AG09309 (cell line): ENCODE measurements around the gene TTC8.

Experiments used
- DNase-seq: peaks from one replicate; pipeline ENCODE4 v3.0.0-alpha.2; 2010; ENCODE audit warnings: low read depth
- H3K4me3 ChIP-seq: 2 replicates; pipeline ENCODE4 v1.5.1; 2011; ENCODE audit warnings: mild to moderate bottlenecking, low read depth, low read length, moderate library complexity; ENCODE audit not compliant: control insufficient read depth
- CTCF ChIP-seq: IDR thresholded peaks from 2 replicates; pipeline ENCODE4 v1.5.1; 2011; ENCODE audit warnings: mild to moderate bottlenecking, low read depth, low read length, inconsistent platforms; ENCODE audit not compliant: insufficient read depth, control insufficient read depth; ENCODE audit errors: missing control alignments

Gene TTC8

GRCh38 chr14:88901991-88902390 lies 77.5 kb downstream of the TTC8 start:
- TF ChIP-seq CTCF, result no peak
- DNase-seq, result no peak
- H3K4me3 ChIP-seq, result no peak overlapping the region

GRCh38 chr14:88902850-88903249 lies 78.4 kb downstream of the TTC8 start:
- TF ChIP-seq CTCF, result no peak
- H3K4me3 ChIP-seq, result no peak overlapping the region
- no peak for DNase-seq

- DNase-seq, result no peak
- TF ChIP-seq CTCF, result no peak
- H3K4me3 ChIP-seq, result no peak overlapping the region
Measured at GRCh38 chr14:88904206-88904647, 79.8 kb downstream of the TTC8 start.

- no peak overlapping the region for H3K4me3 ChIP-seq
- peak; percentile 69 for DNase-seq
- TF ChIP-seq CTCF, result no peak
Measured at GRCh38 chr14:88904864-88905263, 80.4 kb downstream of the TTC8 start.

GRCh38 chr14:88908216-88908615 lies 83.8 kb downstream of the TTC8 start:
- no peak overlapping the region for H3K4me3 ChIP-seq
- no peak for TF ChIP-seq CTCF
- DNase-seq, result no peak

GRCh38 chr14:88910386-88910785 lies 85.9 kb downstream of the TTC8 start:
- no peak overlapping the region for H3K4me3 ChIP-seq
- DNase-seq, result no peak
- no peak for TF ChIP-seq CTCF

- H3K4me3 ChIP-seq, result no peak overlapping the region
- no peak for TF ChIP-seq CTCF
- no peak for DNase-seq
Measured at GRCh38 chr14:88911809-88912208, 87.4 kb downstream of the TTC8 start.
